HEK293T (cell line): Measurements from ENCODE around the gene RHBG.

Source experiments
- BHLHE40 ChIP-seq: fragments of 450-650 bp; IDR thresholded peaks from 2 replicates; pipeline ENCODE4 v1.6.1; 2016; ENCODE audit warnings: mild to moderate bottlenecking, moderate library complexity, borderline replicate concordance
- FOXK2 ChIP-seq: fragments of 450-650 bp; IDR thresholded peaks from 2 replicates; pipeline ENCODE4 v1.6.1; 2016; ENCODE audit warnings: mild to moderate bottlenecking
- PKNOX1 ChIP-seq: fragments of 450-650 bp; IDR thresholded peaks from 2 replicates; pipeline ENCODE4 v1.6.1; 2016
- TARDBP ChIP-seq: fragments of 450-650 bp; IDR thresholded peaks from 2 replicates; pipeline ENCODE4 v1.6.1; 2016
- ZNF384 ChIP-seq: fragments of 450-650 bp; IDR thresholded peaks from 2 replicates; pipeline ENCODE4 v1.6.1; 2016

GRCh38 chr1:156392452-156392853, 23.4 kb downstream of the RHBG start:
- no peak for TF ChIP-seq PKNOX1
- TF ChIP-seq ZNF384: no peak
- no peak for TF ChIP-seq BHLHE40
- no peak for TF ChIP-seq TARDBP
- no peak for TF ChIP-seq FOXK2
